Measurements from ENCODE around the gene HBM. TPM values are rescaled to one million over a fixed set of nuclear protein-coding genes. Genes with fewer than 3 reads are reported as not detected.

The HBM gene
- total RNA-seq, 1 experiment from 2014 or later, result not detected

DNA sequence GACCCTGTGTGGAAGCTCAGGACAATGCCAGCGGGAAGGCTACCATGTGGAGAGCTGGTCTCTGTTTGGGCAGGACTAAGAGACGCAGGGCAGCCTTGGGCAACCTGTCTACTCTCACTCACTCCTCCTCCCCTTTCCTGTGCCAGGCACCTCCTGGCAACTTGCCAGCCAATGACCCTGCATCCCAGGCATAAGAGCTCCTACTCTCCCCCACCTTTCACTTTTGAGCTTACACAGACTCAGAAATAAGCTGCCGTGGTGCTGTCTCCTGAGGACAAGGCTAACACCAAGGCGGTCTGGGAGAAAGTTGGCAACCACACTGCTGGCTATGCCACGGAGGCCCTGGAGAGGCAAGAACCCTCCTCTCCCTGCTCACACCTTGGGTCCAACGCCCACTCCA lies 2.6 kb downstream of the HBM start:
- no peaks in the 10 kb centered on the region for H3K4me1 ChIP-seq (ENCODE audit: control insufficient read depth, insufficient read depth, low read length)
- intact Hi-C loops (cut with micrococcal nuclease; ENCODE audit: unreplicated experiment) (no loop called here), in situ Hi-C loops (cut with HindIII; ENCODE audit: low pct_unique_long_range_greater_than_20kb, low sequenced_read_pairs) (no loop called here)
- ATAC-seq (no peak), DNase-seq (ENCODE audit: low read depth, low spot score) (no peak)
- BruUV-seq (replicated peaks), result no TSS peak
- ChIA-PET POLR2A (no interaction called here), CTCF (no interaction called here)
- H3K4me3 ChIP-seq (ENCODE audit: low read depth in 2 of 2, low read length in 2 of 2), result no peak overlapping the region
- H3K27me3 ChIP-seq (ENCODE audit: control insufficient read depth, insufficient read depth, low read length), result no peaks in the 10 kb centered on the region
- H3K27ac ChIP-seq (ENCODE audit: low read length), result no peak overlapping the region
- TF ChIP-seq, protein P1, sequence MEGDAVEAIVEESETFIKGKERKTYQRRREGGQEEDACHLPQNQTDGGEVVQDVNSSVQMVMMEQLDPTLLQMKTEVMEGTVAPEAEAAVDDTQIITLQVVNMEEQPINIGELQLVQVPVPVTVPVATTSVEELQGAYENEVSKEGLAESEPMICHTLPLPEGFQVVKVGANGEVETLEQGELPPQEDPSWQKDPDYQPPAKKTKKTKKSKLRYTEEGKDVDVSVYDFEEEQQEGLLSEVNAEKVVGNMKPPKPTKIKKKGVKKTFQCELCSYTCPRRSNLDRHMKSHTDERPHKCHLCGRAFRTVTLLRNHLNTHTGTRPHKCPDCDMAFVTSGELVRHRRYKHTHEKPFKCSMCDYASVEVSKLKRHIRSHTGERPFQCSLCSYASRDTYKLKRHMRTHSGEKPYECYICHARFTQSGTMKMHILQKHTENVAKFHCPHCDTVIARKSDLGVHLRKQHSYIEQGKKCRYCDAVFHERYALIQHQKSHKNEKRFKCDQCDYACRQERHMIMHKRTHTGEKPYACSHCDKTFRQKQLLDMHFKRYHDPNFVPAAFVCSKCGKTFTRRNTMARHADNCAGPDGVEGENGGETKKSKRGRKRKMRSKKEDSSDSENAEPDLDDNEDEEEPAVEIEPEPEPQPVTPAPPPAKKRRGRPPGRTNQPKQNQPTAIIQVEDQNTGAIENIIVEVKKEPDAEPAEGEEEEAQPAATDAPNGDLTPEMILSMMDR (IDR thresholded peaks at IDR 0.05), result no peak
- TF ChIP-seq, protein P2, sequence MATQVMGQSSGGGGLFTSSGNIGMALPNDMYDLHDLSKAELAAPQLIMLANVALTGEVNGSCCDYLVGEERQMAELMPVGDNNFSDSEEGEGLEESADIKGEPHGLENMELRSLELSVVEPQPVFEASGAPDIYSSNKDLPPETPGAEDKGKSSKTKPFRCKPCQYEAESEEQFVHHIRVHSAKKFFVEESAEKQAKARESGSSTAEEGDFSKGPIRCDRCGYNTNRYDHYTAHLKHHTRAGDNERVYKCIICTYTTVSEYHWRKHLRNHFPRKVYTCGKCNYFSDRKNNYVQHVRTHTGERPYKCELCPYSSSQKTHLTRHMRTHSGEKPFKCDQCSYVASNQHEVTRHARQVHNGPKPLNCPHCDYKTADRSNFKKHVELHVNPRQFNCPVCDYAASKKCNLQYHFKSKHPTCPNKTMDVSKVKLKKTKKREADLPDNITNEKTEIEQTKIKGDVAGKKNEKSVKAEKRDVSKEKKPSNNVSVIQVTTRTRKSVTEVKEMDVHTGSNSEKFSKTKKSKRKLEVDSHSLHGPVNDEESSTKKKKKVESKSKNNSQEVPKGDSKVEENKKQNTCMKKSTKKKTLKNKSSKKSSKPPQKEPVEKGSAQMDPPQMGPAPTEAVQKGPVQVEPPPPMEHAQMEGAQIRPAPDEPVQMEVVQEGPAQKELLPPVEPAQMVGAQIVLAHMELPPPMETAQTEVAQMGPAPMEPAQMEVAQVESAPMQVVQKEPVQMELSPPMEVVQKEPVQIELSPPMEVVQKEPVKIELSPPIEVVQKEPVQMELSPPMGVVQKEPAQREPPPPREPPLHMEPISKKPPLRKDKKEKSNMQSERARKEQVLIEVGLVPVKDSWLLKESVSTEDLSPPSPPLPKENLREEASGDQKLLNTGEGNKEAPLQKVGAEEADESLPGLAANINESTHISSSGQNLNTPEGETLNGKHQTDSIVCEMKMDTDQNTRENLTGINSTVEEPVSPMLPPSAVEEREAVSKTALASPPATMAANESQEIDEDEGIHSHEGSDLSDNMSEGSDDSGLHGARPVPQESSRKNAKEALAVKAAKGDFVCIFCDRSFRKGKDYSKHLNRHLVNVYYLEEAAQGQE (IDR thresholded peaks at IDR 0.05; ENCODE audit: insufficient read depth in 1 of 2, low read depth in 2 of 2, low read length in 1 of 2), result no peak
- TF ChIP-seq POLR2AphosphoS5 (IDR thresholded peaks at IDR 0.05; ENCODE audit: low read depth, low read length), result no peak
- no peaks in the 10 kb centered on the region for H3K36me3 ChIP-seq (ENCODE audit: control insufficient read depth, insufficient read depth, low read length)
- no peaks in the 10 kb centered on the region for H3K9me3 ChIP-seq (ENCODE audit: control insufficient read depth, insufficient read depth, low read depth, low read length)

DNA sequence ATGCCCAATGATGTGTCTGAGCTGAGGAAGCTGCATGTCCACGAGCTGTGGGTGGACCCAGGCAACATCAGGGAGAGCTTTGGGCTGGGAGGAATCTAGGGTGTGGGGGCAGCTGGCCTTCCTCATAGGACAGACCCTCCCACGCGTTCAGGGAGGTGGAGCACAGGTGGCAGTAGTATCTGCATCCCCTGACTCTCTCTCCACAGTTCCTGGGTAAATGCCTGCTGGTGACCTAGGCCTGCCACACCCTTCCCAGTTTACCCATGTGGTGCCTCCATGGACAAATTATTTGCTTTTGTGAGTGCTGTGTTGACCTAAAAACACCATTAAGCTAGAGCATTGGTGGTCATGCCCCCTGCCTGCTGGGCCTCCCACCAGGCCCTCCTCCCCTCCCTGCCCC lies 3.2 kb downstream of the HBM start:
- Histone ChIP-seq H3K27me3 (ENCODE audit: control insufficient read depth, insufficient read depth, low read length) (no peaks in the 10 kb centered on the region), H3K27ac (ENCODE audit: low read length) (no peak overlapping the region), H3K36me3 (ENCODE audit: control insufficient read depth, insufficient read depth, low read length) (no peaks in the 10 kb centered on the region), H3K9me3 (ENCODE audit: control insufficient read depth, insufficient read depth, low read depth, low read length) (no peaks in the 10 kb centered on the region), H3K4me3 (ENCODE audit: low read depth in 2 of 2, low read length in 2 of 2) (no peak overlapping the region), H3K4me1 (ENCODE audit: control insufficient read depth, insufficient read depth, low read length) (no peaks in the 10 kb centered on the region)
- in situ Hi-C loops (cut with HindIII; ENCODE audit: low pct_unique_long_range_greater_than_20kb, low sequenced_read_pairs) (no loop called here), intact Hi-C loops (cut with micrococcal nuclease; ENCODE audit: unreplicated experiment) (no loop called here)
- CTCF ChIA-PET, result no interaction called here
- TF ChIP-seq, protein P2 (IDR thresholded peaks at IDR 0.05; ENCODE audit: insufficient read depth in 1 of 2, low read depth in 2 of 2, low read length in 1 of 2), result no peak
- TF ChIP-seq, protein P1 (IDR thresholded peaks at IDR 0.05), result no peak
- TF ChIP-seq POLR2AphosphoS5 (IDR thresholded peaks at IDR 0.05; ENCODE audit: low read depth, low read length), result no peak
- no peak for ATAC-seq
- no peak for DNase-seq (ENCODE audit: low read depth, low spot score)
- no TSS peak for BruUV-seq (replicated peaks)
- POLR2A ChIA-PET, result no interaction called here
